Mucosa of rectum (tissue), 2 donors: ENCODE results near the gene SYNC.
"Not testable (repeated sequence)": the region's sequence is repeated elsewhere in the genome, so short reads cannot be mapped to it uniquely, and the experiment has no call there.

ENCODE experiments used
- H3K27ac ChIP-seq, 2 donors: one replicate each; pipeline ENCODE4 v1.7.0; 2013; ENCODE audit warnings: inconsistent platforms in 2 of 2, low read depth in 2 of 2, low read length in 2 of 2
- H3K27me3 ChIP-seq, 2 donors: one replicate each; pipeline ENCODE4 v1.7.0; 2013; ENCODE audit warnings: low read length in 2 of 2; ENCODE audit not compliant: control insufficient read depth in 2 of 2, insufficient read depth in 2 of 2
- H3K36me3 ChIP-seq, 2 donors: one replicate each; pipeline ENCODE4 v1.7.0; 2013; ENCODE audit warnings: low read length in 2 of 2; ENCODE audit not compliant: control insufficient read depth in 2 of 2, insufficient read depth in 2 of 2
- H3K4me1 ChIP-seq, 2 donors: one replicate each; pipeline ENCODE4 v1.7.0; 2013; ENCODE audit warnings: low read length in 2 of 2, mild to moderate bottlenecking in 1 of 2; ENCODE audit not compliant: control insufficient read depth in 2 of 2, insufficient read depth in 2 of 2
- H3K4me3 ChIP-seq, 2 donors: one replicate each; pipeline ENCODE4 v1.7.0; 2013; ENCODE audit warnings: low read length in 2 of 2
- H3K9ac ChIP-seq, 2 donors: one replicate each; pipeline ENCODE4 v1.7.0; 2013; ENCODE audit warnings: low read length in 2 of 2, low read depth in 1 of 2, mild to moderate bottlenecking in 1 of 2
- H3K9me3 ChIP-seq, 2 donors: one replicate each; pipeline ENCODE4 v1.7.0; 2013; ENCODE audit warnings: low read length in 2 of 2; ENCODE audit not compliant: control insufficient read depth in 2 of 2
- donor health status: healthy.
- donor health status: Normal muscosa, but diverticular disease.

Gene SYNC

DNA sequence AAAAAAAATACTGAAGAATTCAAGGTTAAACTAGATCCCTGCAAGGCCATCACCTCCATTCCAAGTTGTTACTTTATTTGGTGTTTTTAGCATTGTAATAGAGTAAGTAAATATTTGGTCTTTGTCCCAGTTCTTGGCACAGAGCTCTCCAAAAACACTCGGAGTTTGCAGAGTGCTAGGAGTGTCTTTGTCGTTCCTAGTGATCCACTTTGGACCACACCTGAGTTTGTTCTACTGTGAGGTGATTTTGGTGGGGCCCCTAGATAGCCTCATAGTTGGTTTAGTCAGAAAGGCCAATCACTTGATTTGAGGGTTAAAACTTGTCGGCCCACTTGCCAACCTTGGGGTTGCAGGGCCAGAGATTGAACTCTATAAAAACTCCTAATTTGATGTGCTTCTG lies 25.6 kb downstream of the SYNC start:
- Histone ChIP-seq H3K27ac (peak overlapping the region in 1 of 2 donors; percentile 29), H3K9ac (no peak overlapping the region), H3K9me3 (no peaks in the 10 kb centered on the region), H3K36me3 (peaks cover 34 to 66% of the 10 kb centered on the region in 2 donors), H3K4me1 (peaks cover 2 to 12% of the 10 kb centered on the region in 2 donors), H3K27me3 (no peaks in the 10 kb centered on the region), H3K4me3 (no peak overlapping the region)

DNA sequence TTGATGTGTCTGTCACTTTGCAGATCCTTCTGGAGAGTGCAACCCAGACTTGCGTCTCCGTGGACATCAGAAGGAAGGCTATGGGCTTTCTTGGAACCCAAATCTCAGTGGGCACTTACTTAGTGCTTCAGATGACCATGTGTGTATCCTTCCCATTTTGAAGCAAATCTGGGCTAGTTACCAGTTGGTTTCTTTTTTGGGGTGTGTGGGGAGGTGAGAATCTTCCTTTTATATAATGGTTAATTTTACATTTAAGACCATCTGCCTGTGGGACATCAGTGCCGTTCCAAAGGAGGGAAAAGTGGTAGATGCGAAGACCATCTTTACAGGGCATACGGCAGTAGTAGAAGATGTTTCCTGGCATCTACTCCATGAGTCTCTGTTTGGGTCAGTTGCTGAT lies 33.9 kb downstream of the SYNC start:
- H3K9me3 ChIP-seq, H3K4me3 ChIP-seq, H3K27me3 ChIP-seq, H3K9ac ChIP-seq, H3K4me1 ChIP-seq, H3K27ac ChIP-seq: not testable (repeated sequence)
- H3K36me3 ChIP-seq = peaks cover 54 to 59% of the 10 kb centered on the region in 2 donors

DNA sequence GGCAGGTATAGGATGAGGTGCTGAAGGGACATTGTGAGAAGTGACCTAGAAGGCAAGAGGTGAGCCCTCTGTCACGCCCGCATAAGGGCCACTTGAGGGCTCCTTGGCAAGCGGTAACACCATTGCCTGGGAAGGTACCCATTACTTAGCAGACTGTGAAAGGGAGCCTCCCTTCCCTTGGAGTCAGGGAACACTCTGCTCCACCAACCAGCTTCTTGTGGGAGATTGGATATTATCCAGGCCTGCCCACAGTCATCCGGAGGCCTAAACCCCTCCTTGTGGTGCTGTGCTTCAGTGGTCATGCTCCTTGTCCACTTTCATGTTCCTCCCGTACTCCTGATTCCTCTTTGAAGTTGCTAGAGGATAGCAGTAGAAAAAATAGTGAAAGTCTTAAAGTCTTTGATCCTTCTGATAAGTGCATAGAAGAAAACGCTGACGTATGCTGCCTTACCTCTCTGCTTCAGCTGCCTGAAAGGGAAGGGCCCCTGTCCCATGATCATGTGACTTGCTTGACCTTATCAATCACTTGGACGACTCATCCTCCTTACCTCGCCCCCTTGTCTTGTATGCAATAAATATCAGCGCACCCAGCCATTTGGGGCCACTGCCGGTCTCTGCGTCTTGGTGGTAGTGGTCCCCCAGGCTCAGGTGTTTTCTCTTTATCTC lies 35.5 kb downstream of the SYNC start:
- no peaks in the 10 kb centered on the region for H3K4me1 ChIP-seq
- H3K36me3 ChIP-seq = peaks cover 41 to 55% of the 10 kb centered on the region in 2 donors
- H3K9me3 ChIP-seq = no peaks in the 10 kb centered on the region
- H3K9ac ChIP-seq = no peak overlapping the region
- H3K4me3 ChIP-seq = no peak overlapping the region
- H3K27me3 ChIP-seq = no peaks in the 10 kb centered on the region
- H3K27ac ChIP-seq = no peak overlapping the region

DNA sequence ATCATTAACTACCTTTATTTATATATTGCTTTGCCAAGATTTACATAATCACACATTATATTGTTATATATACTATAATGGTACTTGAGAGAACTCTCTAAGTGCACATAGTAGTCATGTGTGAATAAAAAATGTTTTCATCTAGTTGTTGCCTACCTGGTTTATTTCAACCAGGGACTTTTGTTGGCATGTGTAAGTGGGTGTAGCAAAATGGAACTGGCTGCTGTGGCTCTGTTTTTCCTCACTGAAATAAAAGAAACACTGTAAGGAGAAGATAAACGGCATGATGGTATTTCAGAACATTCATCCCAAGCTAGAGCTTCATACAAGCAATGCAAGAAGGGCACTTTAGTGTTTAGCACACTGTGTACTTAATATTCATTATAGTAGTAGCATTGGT lies 36.7 kb downstream of the SYNC start:
- H3K4me1 ChIP-seq = no peaks in the 10 kb centered on the region
- H3K36me3 ChIP-seq = peaks cover 39 to 53% of the 10 kb centered on the region in 2 donors
- H3K27me3 ChIP-seq = no peaks in the 10 kb centered on the region
- H3K9ac ChIP-seq = no peak overlapping the region
- no peak overlapping the region for H3K27ac ChIP-seq
- H3K4me3 ChIP-seq = no peak overlapping the region
- no peaks in the 10 kb centered on the region for H3K9me3 ChIP-seq

DNA sequence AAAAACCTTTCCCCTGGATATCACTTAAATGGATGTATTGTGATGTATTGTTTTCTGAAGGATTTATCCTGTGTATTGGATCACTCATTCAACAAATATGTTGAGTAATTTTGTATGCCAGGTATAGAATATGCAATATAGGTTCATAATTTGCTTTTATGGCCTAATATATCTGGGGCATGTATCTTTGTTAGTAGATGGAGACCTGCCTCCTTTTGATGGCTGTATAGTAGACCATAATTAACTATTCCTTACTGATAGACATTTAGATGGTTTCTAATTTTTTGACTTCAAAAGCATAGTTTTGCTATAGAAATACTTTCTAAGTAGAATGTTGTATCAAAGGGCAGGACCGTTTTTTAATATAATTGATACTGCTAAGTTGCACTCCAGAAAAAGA lies 43.0 kb downstream of the SYNC start:
- Histone ChIP-seq H3K36me3 (peaks cover 43 to 52% of the 10 kb centered on the region in 2 donors), H3K4me1 (no peaks in the 10 kb centered on the region), H3K4me3 (no peak overlapping the region), H3K9me3 (no peaks in the 10 kb centered on the region), H3K27ac (no peak overlapping the region), H3K27me3 (no peaks in the 10 kb centered on the region), H3K9ac (no peak overlapping the region)

DNA sequence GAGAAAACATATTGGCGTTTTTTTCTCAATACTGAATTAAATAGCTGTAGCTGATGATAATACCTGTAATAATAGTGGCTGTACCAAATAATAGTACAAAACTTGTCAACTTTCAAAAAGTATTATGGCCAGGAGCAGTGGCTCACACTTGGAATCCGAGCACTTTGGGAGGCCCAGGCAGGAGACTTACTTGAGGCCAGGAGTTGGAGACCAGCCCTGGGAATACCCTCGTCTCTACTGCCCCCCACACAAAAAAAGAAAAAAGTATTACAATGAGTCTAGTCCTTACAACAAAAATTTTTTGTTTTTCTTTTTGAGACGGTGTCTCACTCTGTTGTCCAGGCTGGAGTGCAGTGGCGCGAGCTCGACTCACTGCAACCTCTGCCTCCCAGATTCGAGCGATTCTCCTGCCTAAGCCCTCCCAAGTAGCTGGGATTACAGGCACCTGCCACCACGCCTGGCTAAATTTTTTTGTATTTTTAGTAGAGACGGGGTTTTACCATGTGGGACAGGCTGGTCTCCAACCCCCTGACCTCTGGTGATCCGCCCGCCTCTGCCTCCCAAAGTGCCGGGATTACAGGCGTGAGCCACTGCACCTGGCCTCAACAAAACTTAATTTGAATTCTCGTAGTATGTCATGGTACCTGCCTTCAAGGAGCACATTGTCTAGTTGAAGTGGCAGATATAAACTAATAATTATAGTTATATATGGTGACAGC lies 50.2 kb downstream of the SYNC start:
- H3K9me3 ChIP-seq = no peaks in the 10 kb centered on the region
- H3K36me3 ChIP-seq = peaks cover 29 to 34% of the 10 kb centered on the region in 2 donors
- peaks cover 12 to 23% of the 10 kb centered on the region in 2 donors for H3K4me1 ChIP-seq
- no peaks in the 10 kb centered on the region for H3K27me3 ChIP-seq
- peak overlapping the region in 1 of 2 donors; percentile 91 for H3K4me3 ChIP-seq
- peak overlapping the region; percentile 87 to 92 for H3K9ac ChIP-seq
- no peak overlapping the region for H3K27ac ChIP-seq

DNA sequence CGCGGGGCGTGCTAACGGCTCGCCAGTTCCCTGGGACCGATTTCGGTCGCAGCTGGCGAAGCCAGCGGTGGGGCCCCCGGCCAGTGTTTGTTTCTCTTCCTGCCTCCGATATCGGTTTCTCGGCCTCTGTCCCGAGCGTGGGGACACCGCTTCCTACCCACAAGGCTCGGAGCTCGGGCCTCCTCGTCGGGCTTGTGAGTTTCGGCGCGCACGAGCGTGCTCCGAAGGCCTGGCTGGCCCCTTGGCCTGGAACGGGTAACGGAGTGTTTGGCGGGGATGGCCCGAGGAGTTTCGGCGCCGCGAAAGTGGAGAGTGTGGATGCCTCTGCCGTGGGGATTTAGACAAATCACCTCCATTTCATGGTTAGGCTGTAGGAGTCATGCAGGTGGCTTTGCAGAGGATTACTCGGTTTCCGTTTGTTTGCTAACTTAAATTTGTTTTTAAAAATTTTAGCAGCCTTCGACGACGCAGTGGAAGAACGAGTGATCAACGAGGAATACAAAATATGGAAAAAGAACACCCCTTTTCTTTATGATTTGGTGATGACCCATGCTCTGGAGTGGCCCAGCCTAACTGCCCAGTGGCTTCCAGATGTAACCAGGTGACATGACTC lies 51.0 kb downstream of the SYNC start:
- Histone ChIP-seq H3K27me3 (no peaks in the 10 kb centered on the region), H3K4me1 (peaks cover 12 to 23% of the 10 kb centered on the region in 2 donors), H3K36me3 (peaks cover 21 to 27% of the 10 kb centered on the region in 2 donors), H3K27ac (peak overlapping the region; percentile 99 to 100), H3K9me3 (no peaks in the 10 kb centered on the region), H3K4me3 (peak overlapping the region; percentile 91 to 96), H3K9ac (peak overlapping the region; percentile 87 to 92)

DNA sequence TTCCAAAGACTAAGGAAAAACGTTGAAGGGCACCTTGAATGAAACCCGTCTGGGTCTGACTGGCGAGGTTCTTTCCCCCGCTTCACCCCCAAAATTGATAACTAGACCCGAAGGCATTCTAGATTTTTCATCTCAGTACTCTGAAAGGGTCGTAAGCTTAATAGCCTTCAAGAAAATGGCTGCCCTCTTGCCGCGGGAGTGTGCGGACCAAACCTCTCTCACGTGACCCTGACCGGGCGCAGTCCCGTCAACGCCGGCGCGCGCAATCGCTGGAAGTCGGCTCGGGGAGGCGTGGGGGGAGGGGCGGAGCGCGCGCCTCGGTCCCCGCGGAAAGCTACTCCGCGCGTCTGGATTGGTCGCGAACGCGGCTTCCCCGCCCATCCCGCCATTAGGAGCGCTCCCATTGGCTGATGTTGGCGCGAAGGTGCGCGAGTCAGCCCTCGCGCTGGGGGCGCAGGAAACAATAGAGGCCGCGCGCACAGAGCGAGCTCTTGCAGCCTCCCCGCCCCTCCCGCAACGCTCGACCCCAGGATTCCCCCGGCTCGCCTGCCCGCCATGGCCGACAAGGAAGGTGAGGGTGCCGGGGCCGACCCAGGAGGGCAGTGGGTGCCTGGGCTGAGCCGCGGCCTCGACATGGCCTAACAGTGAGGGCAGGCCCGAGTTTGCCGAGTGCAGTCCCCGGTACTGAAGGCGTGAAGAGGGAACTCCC lies 51.7 kb downstream of the SYNC start, which contains the start of gene RBBP4:
RBBP4 (plus strand) TSS at position 457 of the 709 bp plus-strand sequence; CDS start at position 556, 99 bp downstream.
- H3K4me1 ChIP-seq = peaks cover 12 to 23% of the 10 kb centered on the region in 2 donors
- H3K27ac ChIP-seq = peak within 1 kb of the TSS; percentile 99 to 100
- peaks cover 15 to 23% of the 10 kb centered on the region in 2 donors for H3K36me3 ChIP-seq
- no peaks in the 10 kb centered on the region for H3K27me3 ChIP-seq
- H3K9me3 ChIP-seq = no peaks in the 10 kb centered on the region
- peak within 1 kb of the TSS; percentile 87 to 92 for H3K9ac ChIP-seq
- peak within 1 kb of the TSS; percentile 96 to 97 for H3K4me3 ChIP-seq

DNA sequence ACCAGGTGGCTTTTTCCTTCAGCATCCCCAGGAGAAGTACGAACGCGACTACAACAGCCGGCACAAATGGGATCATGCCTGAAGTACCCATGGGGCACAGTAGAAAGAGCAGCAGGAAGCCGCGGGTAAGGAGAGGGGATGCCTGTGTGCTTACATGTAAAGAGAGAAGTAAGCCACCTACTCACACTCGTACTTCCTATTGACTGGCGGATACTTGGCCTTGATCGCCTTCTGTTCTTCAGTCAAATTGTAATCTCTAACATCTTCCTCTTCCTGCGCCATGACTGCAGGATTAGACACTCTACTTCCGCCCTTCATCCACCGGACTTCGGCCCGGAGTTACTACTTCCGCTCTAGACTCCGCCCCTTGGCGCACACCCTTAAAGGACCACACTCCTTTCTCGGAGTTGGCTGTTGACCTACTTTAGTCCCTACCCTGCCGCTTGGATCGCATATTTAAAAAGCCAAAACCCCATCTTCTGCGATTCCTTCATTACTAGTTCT lies 52.3 kb downstream of the SYNC start, which contains the start of gene ZBTB8OS:
ZBTB8OS (minus strand) TSS at position 303 of the 504 bp plus-strand sequence; CDS start at position 282, 21 bp downstream.
- peaks cover 12 to 23% of the 10 kb centered on the region in 2 donors for H3K4me1 ChIP-seq

More for the DNA sequence above, 52.3 kb downstream of the SYNC start, which contains the start of gene ZBTB8OS:
- Histone ChIP-seq H3K27me3 (no peaks in the 10 kb centered on the region), H3K27ac (peak within 1 kb of the TSS; percentile 99 to 100), H3K9me3 (no peaks in the 10 kb centered on the region), H3K36me3 (peaks cover 9 to 24% of the 10 kb centered on the region in 2 donors), H3K4me3 (peak within 1 kb of the TSS; percentile 96 to 97), H3K9ac (peak within 1 kb of the TSS; percentile 87 to 92)
